NCI-H345 treated with DMSO at 0.1 percent for 48 hours (cell line): ENCODE data around the gene ALK.

Experiments
- DNase-seq: peaks from one replicate; lab custom pipeline; 2025; ENCODE audit not compliant: unreplicated experiment; lab: John Stamatoyannopoulos, UW

ALK gene

DNA sequence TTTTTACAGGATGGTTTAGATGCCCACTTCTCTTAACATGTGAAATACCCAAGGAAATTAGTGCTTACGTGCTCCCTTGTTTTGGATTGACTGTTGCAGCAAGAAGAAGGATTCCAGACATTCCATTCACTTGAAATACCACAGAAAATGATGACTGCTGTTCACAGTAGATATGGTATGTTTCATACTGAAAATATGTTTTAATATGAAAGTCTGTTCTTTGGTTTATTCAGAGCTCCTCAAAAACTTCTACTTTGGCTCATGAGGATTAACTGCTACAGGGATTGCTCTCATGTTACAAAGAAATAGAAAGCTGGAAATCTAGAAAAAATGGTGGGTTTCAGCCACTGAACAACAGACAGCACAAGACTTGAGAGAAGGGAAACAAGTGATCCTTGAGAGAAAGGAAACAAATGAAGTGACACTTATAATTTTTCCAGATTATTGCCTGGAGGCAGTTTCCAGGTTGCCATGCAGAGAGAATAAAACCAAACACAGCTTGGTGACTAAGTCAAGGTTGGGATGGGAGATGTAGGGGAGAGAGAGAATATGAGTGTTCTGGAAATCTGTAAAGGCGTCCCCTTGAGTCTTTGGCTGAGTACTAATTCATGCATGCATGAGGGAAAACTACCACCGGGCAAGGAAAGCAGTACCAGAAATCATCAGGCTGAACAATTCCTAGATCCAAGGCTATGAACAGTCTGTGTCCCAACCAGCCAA, 458.0 kb downstream of the ALK start:
- no peak for DNase-seq

DNA sequence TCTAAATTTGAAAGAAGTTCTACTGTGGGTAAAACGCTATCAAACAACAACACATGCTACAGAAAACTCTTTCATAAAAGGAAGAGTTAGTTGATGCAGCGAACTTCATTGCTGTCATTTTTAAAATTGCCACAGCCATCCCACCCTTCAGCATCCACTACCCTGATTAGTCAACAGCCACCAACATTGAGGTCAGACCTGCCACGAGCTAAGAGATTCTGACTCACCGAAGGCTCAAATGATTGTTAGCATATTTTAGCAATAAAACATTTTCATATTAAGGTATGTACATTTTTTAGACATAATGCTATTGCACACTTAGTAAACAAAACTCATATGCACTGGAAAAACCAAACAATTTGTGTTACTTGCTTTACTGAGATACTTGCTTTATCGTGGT, 459.1 kb downstream of the ALK start:
- DNase-seq: no peak

GRCh38 chr2:29460190-29460589, 461.2 kb downstream of the ALK start:
- no peak for DNase-seq

GRCh38 chr2:29459445-29460179, 461.8 kb downstream of the ALK start:
- DNase-seq: no peak

DNA sequence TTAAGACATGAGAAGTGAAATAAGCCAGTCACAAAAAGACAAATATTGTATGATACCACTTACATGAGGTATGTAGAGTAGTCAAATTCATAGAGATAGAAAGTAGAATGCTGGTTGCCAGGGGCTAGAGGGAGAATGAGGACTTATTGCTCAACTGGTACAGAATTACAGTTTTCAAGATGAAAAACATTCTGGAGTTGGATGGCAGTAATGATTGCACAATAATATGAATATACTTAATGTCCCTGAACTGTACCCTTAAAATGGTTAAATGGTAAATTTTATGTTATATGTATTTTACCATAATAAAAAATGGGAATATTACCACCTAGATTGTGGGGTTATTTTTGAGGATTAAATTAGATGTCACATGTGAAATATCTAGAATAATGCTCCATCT, 465.0 kb downstream of the ALK start:
- no peak for DNase-seq

DNA sequence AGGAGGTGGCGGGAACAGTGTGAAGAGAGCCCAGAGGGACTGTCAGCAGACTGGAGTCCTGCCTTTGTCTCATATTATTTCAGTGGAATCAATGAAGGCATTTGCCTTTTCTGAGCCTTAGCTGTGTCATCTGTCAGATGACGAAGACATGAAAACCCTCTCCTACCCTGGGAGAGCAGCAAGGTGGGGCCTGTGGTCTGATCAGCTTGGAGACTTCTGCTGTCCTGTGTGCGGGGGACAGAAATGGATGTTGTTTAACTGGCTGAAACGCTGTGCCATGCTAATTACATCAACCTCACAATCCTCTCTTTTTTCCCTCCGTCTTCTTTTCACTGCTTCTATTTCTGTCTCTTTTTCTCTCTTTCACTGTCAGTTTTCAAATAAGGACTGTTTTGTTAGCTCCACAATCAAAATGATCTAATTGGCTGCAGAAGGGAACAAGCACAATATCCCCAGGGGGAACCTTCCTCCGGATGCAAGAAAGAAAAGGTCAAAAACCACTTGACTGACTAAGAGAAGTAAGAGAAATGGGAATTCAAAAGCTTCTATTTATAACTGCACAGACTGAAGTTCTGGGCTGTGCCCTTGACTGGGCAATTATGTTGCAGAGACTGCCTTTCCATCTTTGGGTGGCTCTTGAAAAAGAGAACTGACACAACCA, 466.1 kb downstream of the ALK start:
- peak; percentile 76 for DNase-seq

DNA sequence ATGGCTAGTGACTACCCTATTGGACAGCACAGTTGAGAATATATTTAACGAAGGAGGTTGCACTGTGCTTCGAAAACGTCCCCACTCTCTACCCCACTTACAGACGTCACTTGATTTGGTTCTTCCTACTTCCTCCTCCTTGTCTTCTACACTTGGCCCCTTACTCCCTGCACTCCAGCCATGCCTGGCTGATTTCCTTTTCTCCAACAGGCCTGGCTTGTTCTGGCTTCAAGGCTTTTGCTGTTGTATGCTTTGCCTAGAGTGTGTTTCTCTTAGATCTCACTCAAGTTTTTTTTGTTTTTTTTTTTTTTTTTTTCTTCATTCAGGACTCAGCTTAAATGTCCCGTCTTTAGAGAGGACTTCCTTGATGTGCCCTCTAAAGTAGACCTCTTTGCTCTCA, 469.4 kb downstream of the ALK start:
- DNase-seq: no peak

DNA sequence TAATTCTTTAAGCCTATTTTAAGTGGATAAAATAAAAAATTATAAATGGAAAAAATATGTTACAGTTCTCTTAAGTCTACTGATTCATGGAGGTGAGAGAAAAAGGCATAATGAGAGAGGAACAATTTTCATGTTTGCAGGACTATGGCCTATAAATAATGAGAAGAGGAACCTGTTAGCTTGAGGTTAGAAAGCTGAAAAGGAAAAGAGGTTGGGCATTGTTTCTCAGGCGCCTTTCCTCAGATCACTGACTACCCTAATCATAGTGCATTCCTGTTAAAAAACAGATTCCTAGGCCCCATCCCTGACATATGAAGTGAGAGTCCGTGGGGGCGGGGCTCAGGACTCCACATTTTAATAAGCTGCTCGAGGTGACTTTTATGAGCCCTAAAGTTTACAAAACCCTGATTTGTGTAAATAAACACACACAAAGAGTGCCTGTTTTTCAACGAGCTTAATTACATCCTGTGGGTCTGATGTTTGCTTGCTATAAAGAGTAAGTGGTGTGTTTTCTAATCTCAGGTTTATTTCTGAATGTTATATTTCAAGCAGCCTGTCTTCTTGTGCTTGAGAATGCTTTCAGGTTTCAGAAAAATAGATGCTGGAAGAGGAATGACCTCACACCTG, 470.7 kb downstream of the ALK start:
- DNase-seq: peak; percentile 51

DNA sequence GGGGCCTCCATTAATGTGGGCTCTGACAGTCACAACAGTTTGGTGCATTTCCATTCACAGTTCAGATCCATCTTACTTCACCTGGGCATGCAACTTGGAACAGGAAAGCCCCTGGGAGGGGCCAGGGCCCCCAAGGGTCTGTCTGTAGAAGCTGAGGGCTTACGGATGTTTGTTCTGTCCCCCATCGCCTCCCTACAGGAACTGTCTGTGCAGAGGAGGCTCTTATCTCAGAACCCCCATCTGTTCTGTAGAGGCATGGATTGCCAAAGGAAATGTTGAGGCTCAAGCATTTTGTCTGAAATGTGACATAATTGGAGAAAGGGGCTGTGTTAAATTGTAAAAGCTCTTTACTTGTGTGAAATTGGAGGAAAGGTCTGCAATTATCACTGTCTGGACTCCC, 471.9 kb downstream of the ALK start:
- no peak for DNase-seq

DNA sequence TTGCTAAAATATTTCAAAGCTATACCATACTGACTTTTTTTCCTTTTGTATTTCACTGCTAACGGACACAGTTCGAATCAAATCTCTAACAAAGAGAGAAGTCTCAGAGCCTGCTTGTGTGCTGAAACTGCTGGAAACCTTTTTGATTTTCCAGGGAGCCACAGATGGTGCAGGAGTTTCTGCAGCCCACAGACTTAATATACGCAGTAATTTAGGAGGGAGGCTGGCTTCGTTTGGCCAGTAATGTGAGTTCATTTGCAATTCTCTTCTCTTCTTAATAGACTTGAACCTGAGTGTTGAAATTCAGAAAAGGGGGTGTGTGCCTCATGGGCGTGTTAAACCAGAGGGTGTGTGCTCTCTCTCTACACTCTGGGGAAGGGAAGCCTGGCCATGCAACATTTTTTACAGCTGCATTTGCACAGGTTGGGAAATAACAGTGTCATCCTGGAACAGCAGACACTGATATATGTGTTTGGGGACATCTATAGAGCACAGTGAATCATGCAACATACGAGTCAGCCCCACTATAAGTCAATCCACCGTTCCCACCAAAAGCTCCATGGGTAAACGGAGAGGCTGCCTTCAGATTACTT, 473.2 kb downstream of the ALK start:
- DNase-seq: no peak

- DNase-seq: no peak
These were observed 473.9 kb downstream of the ALK start for GRCh38 chr2:29447513-29447912.

DNA sequence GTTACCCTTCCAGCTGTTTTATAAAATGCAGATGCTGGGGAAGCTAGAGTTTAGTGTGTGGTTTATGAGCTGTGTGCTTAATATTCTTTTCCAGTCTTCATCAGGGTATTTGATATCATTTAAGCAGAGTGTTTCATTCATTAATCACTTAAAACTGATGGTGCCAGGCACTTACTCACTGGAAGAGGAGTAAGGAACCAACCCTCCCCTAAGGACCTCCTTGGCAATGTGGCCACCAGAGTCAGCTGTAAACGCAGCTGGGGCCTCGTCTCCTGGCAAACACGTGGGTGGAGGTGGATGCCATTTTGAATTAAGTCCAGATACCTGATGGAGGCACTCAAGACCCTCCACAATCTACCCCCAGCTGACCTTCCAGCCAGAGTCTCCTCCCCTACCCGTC, 474.5 kb downstream of the ALK start:
- DNase-seq: no peak

DNA sequence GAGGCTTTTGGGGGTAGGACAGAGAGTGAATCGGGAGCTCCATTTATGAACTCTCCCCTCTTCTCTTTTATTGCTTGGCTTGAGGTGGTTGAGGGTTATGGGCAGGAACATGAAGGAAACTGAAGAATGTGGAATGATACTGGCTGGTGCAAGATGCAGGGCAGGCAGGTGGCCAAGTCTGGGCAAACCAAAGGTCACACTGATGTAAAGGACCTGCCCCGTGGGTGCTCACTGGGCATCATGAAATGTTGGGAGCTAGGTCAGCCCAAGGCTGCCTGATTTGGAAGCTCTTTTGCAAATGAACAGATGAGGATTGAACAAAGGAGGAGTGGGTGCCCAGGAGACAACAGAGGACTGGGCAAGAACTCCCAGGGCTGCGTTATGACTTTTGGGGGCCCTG, 477.2 kb downstream of the ALK start:
- DNase-seq: no peak

- no peak for DNase-seq
These were observed 477.8 kb downstream of the ALK start for GRCh38 chr2:29443627-29444026.

GRCh38 chr2:29443151-29443550, 478.2 kb downstream of the ALK start:
- DNase-seq: peak; percentile 93

- DNase-seq: no peak
These were observed 480.3 kb downstream of the ALK start for GRCh38 chr2:29440921-29441623.

DNA sequence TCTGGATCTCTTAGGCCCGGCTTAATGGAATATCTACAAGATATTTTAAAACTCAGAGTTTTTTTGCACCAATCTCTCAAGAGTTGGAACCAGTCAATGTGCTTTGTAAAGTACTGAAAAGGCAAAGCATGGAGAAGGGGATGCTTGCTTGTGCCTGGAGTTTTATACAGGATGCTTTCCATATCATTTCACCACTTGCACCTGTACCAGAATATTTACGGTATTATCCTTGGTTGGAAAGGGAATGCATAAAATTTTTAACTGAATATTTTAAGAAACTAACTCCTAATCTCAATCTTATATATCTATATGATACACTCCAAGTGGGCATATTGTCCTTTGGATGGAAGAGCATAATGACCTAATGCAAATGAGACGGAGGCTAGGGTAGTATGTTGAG, 487.5 kb downstream of the ALK start:
- no peak for DNase-seq

DNA sequence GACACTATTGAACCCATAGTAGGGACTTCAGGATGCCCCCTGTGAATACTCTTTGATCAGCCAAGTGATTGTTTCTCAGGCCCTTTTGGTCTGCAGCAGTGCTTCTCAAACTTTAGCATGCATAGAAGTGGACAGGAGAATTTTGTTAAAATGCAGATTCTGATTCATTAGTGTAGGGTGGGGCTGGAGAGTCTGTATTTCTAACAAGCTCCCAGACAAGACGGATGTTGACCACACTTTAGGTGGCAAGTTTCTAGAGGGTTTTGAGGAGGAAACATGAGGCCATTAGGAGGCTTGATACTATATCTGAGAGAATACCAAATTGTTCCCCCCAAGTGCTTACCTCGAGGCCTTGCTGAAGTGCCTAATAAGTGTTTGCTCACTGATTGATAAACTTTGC, 488.3 kb downstream of the ALK start:
- DNase-seq: no peak

DNA sequence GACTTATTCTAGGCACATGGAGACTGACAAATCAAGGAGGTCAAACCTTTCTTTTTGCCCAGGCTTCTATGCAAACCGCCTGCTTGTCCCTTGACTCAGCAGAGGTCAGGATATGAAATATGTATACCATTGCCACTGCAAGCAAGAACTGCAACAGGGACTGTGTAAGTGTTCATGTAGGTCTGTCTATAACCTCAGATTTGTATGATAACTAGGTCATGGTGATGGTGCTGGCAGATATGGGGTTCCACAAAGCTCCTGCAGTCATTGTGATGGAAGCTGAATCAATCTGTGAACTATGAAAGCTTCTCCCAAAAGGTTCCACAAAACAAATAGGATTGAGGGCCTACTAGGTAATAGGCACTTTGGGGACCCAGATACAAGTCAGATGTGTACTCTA, 489.9 kb downstream of the ALK start:
- DNase-seq: no peak

- DNase-seq: peak; percentile 69
These were observed 490.8 kb downstream of the ALK start for GRCh38 chr2:29430382-29431112.
